Esophagus muscularis mucosa (tissue), 4 donors: ENCODE data around the gene C14orf39.

Source experiments
- EP300 ChIP-seq: sonication (generic); formaldehyde crosslinking; IDR thresholded peaks from one replicate; pipeline ENCODE4 v1.6.1; 2017; ENCODE audit warnings: antibody characterized with exemption
- POLR2A ChIP-seq: fragments of 450-650 bp; IDR thresholded peaks from one replicate; pipeline ENCODE4 v1.6.1; 2017; ENCODE audit warnings: antibody characterized with exemption, moderate library complexity, mild to moderate bottlenecking, low read depth
- TF ChIP-seq, protein P1 (sequence below), 3 experiments: fragments of 200-600 bp in 2 of 3; fragments of 450-650 bp in 1 of 3; sonication (generic) in 2 of 3; IDR thresholded peaks; one replicate each; pipeline ENCODE4 v1.5.1; 2017 to 2019; ENCODE audit warnings: antibody characterized with exemption in 3 of 3, mild to moderate bottlenecking in 2 of 3, moderate library complexity in 1 of 3

DNA sequence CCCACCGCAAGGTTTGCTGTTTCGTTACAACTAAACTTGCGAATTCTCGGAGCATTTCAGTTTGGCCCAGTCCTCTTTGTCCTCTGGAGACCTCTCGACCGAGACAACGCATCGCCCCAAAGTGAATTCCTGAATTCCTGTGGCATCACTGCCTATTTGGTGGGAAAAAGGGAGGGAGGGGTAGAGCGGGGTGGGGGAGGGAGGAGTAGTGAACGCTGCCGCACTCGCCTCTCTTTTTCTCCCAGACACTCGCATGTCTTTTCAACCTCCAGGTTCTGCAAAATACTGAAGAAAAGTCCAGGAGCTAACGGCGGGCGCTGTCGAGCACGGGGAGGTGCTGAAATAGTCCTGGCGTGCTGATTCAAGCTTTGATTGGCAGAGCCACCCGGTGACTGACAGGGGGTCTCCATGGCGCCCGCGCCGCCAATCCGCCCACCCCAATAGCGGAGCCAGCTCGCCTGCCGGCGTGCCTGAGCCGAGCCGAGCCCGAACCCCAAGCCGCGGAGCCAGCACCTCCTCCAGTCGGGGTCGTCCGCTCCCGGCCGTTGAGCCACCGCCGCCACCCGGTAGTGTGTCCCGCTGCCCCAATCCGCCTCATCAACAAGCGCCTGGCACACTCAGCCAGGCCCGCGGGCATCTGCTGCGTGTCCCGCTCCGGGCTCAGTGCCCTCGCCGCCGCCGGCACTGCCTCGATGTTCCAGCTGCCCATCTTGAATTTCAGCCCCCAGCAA lies 23.0 kb upstream of the C14orf39 start, which contains the start of gene SIX6:
- TF ChIP-seq, protein P1, sequence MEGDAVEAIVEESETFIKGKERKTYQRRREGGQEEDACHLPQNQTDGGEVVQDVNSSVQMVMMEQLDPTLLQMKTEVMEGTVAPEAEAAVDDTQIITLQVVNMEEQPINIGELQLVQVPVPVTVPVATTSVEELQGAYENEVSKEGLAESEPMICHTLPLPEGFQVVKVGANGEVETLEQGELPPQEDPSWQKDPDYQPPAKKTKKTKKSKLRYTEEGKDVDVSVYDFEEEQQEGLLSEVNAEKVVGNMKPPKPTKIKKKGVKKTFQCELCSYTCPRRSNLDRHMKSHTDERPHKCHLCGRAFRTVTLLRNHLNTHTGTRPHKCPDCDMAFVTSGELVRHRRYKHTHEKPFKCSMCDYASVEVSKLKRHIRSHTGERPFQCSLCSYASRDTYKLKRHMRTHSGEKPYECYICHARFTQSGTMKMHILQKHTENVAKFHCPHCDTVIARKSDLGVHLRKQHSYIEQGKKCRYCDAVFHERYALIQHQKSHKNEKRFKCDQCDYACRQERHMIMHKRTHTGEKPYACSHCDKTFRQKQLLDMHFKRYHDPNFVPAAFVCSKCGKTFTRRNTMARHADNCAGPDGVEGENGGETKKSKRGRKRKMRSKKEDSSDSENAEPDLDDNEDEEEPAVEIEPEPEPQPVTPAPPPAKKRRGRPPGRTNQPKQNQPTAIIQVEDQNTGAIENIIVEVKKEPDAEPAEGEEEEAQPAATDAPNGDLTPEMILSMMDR (IDR thresholded peaks at IDR 0.05), result no peak
- TF ChIP-seq EP300 (no peak), POLR2A (no peak)
